Measurements from ENCODE around the gene NCSTN. TPM values are rescaled to one million over a fixed set of nuclear protein-coding genes. Genes with fewer than 3 reads are reported as not detected.
A peak's percentile ranks its signal among the peaks of the same experiment; 100 is the strongest.

The NCSTN gene
- total and polyA plus RNA-seq, 9 of the 15 experiments (the other 6 are each of a cell fraction or from before 2014, with no cell fraction given) = 21.3 to 91.1 (median 57.9) TPM

DNA sequence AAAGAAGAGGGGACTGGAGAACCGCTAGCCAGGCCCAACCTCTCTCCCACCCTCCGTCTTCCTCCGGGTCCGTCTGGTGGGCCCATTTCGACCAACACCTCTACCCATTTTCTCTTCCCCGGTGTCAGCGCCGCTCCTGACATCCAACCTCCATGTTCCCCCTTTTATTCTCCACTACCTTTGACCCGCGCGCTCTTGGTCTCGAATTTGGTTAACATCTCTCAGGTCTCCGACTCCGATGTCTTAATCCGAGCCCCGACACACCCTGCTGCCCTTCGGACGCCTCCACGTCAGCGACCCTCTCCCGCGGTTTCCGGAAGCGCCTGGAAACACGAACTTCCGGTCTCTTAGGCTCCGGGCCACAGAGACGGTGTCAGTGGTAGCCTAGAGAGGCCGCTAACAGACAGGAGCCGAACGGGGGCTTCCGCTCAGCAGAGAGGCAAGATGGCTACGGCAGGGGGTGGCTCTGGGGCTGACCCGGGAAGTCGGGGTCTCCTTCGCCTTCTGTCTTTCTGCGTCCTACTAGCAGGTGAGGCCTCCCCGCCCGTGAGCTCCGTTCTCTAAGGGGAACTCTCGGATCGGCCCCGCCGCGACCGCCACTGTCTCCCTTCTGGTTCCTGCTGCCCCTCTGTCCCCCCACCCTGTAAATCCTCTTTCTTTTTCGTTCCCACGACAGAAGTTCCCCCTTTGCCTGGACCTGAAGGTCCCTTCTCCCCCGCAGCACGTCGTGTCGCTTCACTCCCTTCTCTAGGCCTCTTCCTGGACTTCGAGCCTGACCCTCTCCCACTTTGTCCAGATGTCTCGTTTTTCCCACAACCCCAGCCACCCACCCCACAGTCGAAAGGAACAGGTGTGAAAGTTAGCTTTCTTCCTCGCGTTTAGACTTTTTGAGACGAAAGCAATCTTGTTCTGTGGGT is at the start of gene NCSTN, which contains the start of gene COPA (continued):
- TF ChIP-seq DACH1 (IDR thresholded peaks at IDR 0.05; ENCODE audit: partially characterized antibody) = no peak
- TF ChIP-seq CTBP1 (IDR thresholded peaks at IDR 0.05; ENCODE audit: borderline replicate concordance) = peak; percentile 37; the same call in 1 of the 2 replicates
- TF ChIP-seq POLR2B (IDR thresholded peaks at IDR 0.05; ENCODE audit: low read depth, partially characterized antibody) = peak; percentile 93
- no peak for TF ChIP-seq ZNF324 (CRISPR knock-in tag; IDR thresholded peaks at IDR 0.05)
- TF ChIP-seq RFX1 (IDR thresholded peaks at IDR 0.05) = no peak; the same call in 1 of the 2 replicates
- TF ChIP-seq THRAP3 (IDR thresholded peaks at IDR 0.05; ENCODE audit: borderline replicate concordance) = no peak
- TF ChIP-seq KLF6 (CRISPR knock-in tag; IDR thresholded peaks at IDR 0.05; ENCODE audit: borderline replicate concordance) = peak; percentile 80; the same call in 1 of the 2 replicates
- no peak for TF ChIP-seq RHOXF2B (CRISPR knock-in tag; conservative IDR thresholded peaks at IDR 0.05)
- TF ChIP-seq GTF2E2 (tag; IDR thresholded peaks at IDR 0.05) = peak; percentile 98
- peak; percentile 40 for TF ChIP-seq MEIS2 (IDR thresholded peaks at IDR 0.05; ENCODE audit: partially characterized antibody)
- no peak for TF ChIP-seq ZNF274 (IDR thresholded peaks at IDR 0.05; ENCODE audit: borderline replicate concordance, low read depth, low read length)
- TF ChIP-seq SIN3B (IDR thresholded peaks at IDR 0.05; ENCODE audit: low read depth) = peak; percentile 94
- TF ChIP-seq YY1 (IDR thresholded peaks at IDR 0.05; ENCODE audit: borderline replicate concordance in 1 of 3, control insufficient read depth in 1 of 3, extremely low read depth in 1 of 3, insufficient read depth in 3 of 3, insufficient read length in 1 of 3, insufficient replicate concordance in 2 of 3, low read depth in 1 of 3, low read length in 2 of 3) = peak; percentile 78 to 97 (median 95)
- no peak for TF ChIP-seq PTRF (tag; IDR thresholded peaks at IDR 0.05)
- TF ChIP-seq RBM39 (optimal IDR thresholded peaks at IDR 0.05; ENCODE audit: low read depth, low read length) = peak; percentile 14
- TF ChIP-seq CHD1 (IDR thresholded peaks at IDR 0.05; ENCODE audit: low read length) = peak; percentile 45
- no peak for TF ChIP-seq TAF15 (IDR thresholded peaks at IDR 0.05; ENCODE audit: low read depth, low read length)
- TF ChIP-seq JUN (IDR thresholded peaks at IDR 0.05; ENCODE audit: borderline replicate concordance, low read depth, low read length) = no peak; the same call in 1 of the 2 replicates
- TF ChIP-seq JUN (CRISPR knock-in tag; IDR thresholded peaks at IDR 0.05; ENCODE audit: borderline replicate concordance) = no peak; the same call in 1 of the 2 replicates
- TF ChIP-seq, protein P1, sequence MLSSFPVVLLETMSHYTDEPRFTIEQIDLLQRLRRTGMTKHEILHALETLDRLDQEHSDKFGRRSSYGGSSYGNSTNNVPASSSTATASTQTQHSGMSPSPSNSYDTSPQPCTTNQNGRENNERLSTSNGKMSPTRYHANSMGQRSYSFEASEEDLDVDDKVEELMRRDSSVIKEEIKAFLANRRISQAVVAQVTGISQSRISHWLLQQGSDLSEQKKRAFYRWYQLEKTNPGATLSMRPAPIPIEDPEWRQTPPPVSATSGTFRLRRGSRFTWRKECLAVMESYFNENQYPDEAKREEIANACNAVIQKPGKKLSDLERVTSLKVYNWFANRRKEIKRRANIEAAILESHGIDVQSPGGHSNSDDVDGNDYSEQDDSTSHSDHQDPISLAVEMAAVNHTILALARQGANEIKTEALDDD (IDR thresholded peaks at IDR 0.05) = no peak
- TF ChIP-seq FOSL1 (tag; conservative IDR thresholded peaks at IDR 0.05) = no peak
- no peak for TF ChIP-seq CCNT2 (IDR thresholded peaks at IDR 0.05; ENCODE audit: borderline replicate concordance, extremely low read depth, insufficient read length, low read depth, low read length)
- TF ChIP-seq ETV5 (CRISPR knock-in tag; IDR thresholded peaks at IDR 0.05; ENCODE audit: low read depth) = peak; percentile 94
- no peak for TF ChIP-seq CREBBP (IDR thresholded peaks at IDR 0.05; ENCODE audit: low read depth, low read length)
- TF ChIP-seq, protein P2, sequence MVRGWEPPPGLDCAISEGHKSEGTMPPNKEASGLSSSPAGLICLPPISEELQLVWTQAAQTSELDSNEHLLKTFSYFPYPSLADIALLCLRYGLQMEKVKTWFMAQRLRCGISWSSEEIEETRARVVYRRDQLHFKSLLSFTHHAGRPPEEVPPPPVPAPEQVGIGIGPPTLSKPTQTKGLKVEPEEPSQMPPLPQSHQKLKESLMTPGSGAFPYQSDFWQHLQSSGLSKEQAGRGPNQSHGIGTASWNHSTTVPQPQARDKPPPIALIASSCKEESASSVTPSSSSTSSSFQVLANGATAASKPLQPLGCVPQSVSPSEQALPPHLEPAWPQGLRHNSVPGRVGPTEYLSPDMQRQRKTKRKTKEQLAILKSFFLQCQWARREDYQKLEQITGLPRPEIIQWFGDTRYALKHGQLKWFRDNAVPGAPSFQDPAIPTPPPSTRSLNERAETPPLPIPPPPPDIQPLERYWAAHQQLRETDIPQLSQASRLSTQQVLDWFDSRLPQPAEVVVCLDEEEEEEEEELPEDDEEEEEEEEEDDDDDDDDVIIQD (CRISPR knock-in tag; IDR thresholded peaks at IDR 0.05) = no peak
